HCT116 (cell line): Measurements from ENCODE around the gene TBC1D26. TPM values are rescaled to one million over a fixed set of nuclear protein-coding genes. Genes with fewer than 3 reads are reported as not detected.
A peak's percentile ranks its signal among the peaks of the same experiment; 100 is the strongest.
"Not testable (repeated sequence)": the region's sequence is repeated elsewhere in the genome, so short reads cannot be mapped to it uniquely, and the experiment has no call there.

ENCODE experiments used
- ATAC-seq: fragments of 200-7000 bp; cut with Tn5 transposase; 2 replicates; pipeline ENCODE4 v1.9.1; 2020; ENCODE audit warnings: mild to moderate bottlenecking, moderate library complexity
- BruUV-seq: library from RNA; stranded (reverse); fragments of 400-500 nt; replicated peaks from 2 replicates; lab custom pipeline; 2021; lab: Mats Ljungman, UMichigan
- CTCF ChIA-PET: fragments of 300-600 bp; sonication (Branson Sonifier 250); formaldehyde crosslinking; loops from one replicate; lab custom pipeline; 2021; ENCODE audit warnings: antibody characterized with exemption; lab: Charles Lee
- POLR2A ChIA-PET: fragments of 300-600, 350-600 bp; sonication (Branson Sonifier 250); formaldehyde crosslinking; loops from one replicate; lab custom pipeline; 2021; ENCODE audit warnings: antibody characterized with exemption; lab: Charles Lee
- RAD21 ChIA-PET, 2 experiments: fragments of 300-600 bp; sonication (Branson Sonifier 250); formaldehyde crosslinking; loops; one replicate each; lab custom pipeline; 2023; ENCODE audit warnings: low total read pairs in 2 of 2; ENCODE audit not compliant: uncharacterized antibody in 2 of 2, unreplicated experiment in 2 of 2, low non-redundant PET in 1 of 2; lab: Charles Lee
- DNase-seq: peaks from one replicate; pipeline ENCODE4 v3.0.0-alpha.2; 2010; ENCODE audit warnings: low read depth, low spot score
- H2AFZ ChIP-seq: fragments of 200-600 bp; shearing (Covaris generic), sonication (generic); 2 replicates; pipeline ENCODE4 v1.6.1; 2017; ENCODE audit warnings: low read depth, mixed run types, mixed read lengths, antibody characterized with exemption, low read length; ENCODE audit not compliant: poor library complexity, severe bottlenecking
- H3K27ac ChIP-seq: 2 replicates; pipeline ENCODE4 v1.5.1; 2012; ENCODE audit warnings: low read depth, low read length
- H3K27me3 ChIP-seq: fragments of 200-600 bp; sonication (generic); 2 replicates; pipeline ENCODE4 v1.6.1; 2016; ENCODE audit warnings: mixed run types, low read length, mixed read lengths; ENCODE audit not compliant: insufficient read depth
- H3K36me3 ChIP-seq, 2 experiments: fragments of 200-500 bp in 1 of 2; fragments of 200-600 bp in 1 of 2; sonication (Bioruptor generic) in 1 of 2; sonication (generic) in 1 of 2; 2 replicates each; pipeline versions ENCODE4 v1.5.1 to v1.6.1; 2014 to 2016; ENCODE audit warnings: low read length in 2 of 2, inconsistent platforms in 1 of 2, mixed read lengths in 1 of 2, mixed run types in 1 of 2; ENCODE audit not compliant: insufficient read depth in 2 of 2, control insufficient read depth in 1 of 2
- H3K4me1 ChIP-seq, 2 experiments: fragments of 200-600 bp in 1 of 2; sonication (generic) in 1 of 2; 2 replicates each; pipeline versions ENCODE4 v1.5.1 to v1.6.1; 2012 to 2017; ENCODE audit warnings: low read length in 2 of 2, inconsistent platforms in 1 of 2, mild to moderate bottlenecking in 1 of 2, mixed read lengths in 1 of 2, mixed run types in 1 of 2, moderate library complexity in 1 of 2; ENCODE audit not compliant: insufficient read depth in 2 of 2, control insufficient read depth in 1 of 2
- H3K4me2 ChIP-seq: fragments of 200-600 bp; sonication (generic); 2 replicates; pipeline ENCODE4 v1.6.1; 2017; ENCODE audit warnings: mixed run types, low read length, mixed read lengths
- H3K4me3 ChIP-seq, 2 experiments: fragments of 200-600 bp in 1 of 2; sonication (generic) in 1 of 2; replicated peaks in 1 of 2; 2 replicates each; pipeline ENCODE4 v1.5.1; 2011 to 2016; ENCODE audit warnings: low read length in 2 of 2, control low read depth in 1 of 2, low read depth in 1 of 2, mild to moderate bottlenecking in 1 of 2, mixed read lengths in 1 of 2, mixed run types in 1 of 2
- H3K79me2 ChIP-seq: fragments of 200-600 bp; sonication (generic); 2 replicates; pipeline ENCODE4 v1.6.1; 2017; ENCODE audit warnings: mild to moderate bottlenecking, mixed run types, low read length, moderate library complexity, mixed read lengths; ENCODE audit not compliant: insufficient read depth
- H3K9ac ChIP-seq: fragments of 200-600 bp; sonication (generic); 2 replicates; pipeline ENCODE4 v1.6.1; 2016; ENCODE audit warnings: low read length, mixed read lengths
- H3K9me2 ChIP-seq: fragments of 200-600 bp; sonication (generic), shearing (Covaris generic); 2 replicates; pipeline ENCODE4 v1.6.1; 2017; ENCODE audit warnings: mixed run types, mild to moderate bottlenecking, moderate library complexity; ENCODE audit not compliant: insufficient read depth
- H3K9me3 ChIP-seq, 2 experiments: fragments of 200-500 bp in 1 of 2; fragments of 200-600 bp in 1 of 2; sonication (Bioruptor generic) in 1 of 2; sonication (generic) in 1 of 2; 2 replicates each; pipeline ENCODE4 v1.6.1; 2014 to 2017; ENCODE audit warnings: low read length in 2 of 2, mixed read lengths in 2 of 2, inconsistent platforms in 1 of 2, low read depth in 1 of 2, mild to moderate bottlenecking in 1 of 2, mixed run types in 1 of 2, moderate library complexity in 1 of 2; ENCODE audit not compliant: control insufficient read depth in 1 of 2, insufficient read depth in 1 of 2
- H4K20me1 ChIP-seq: fragments of 200-600 bp; sonication (generic), shearing (Covaris generic); 2 replicates; pipeline ENCODE4 v1.6.1; 2017; ENCODE audit warnings: mixed run types, mild to moderate bottlenecking, moderate library complexity; ENCODE audit not compliant: insufficient read depth
- ZNF274 ChIP-seq: fragments of 200-500 bp; sonication (Bioruptor generic); IDR thresholded peaks from 2 replicates; pipeline ENCODE4 v1.6.1; 2014; ENCODE audit warnings: mild to moderate bottlenecking, low read depth, low read length, inconsistent platforms
- intact Hi-C: fragments of 100-400 bp; cut with micrococcal nuclease; formaldehyde crosslinking; loops from 2 replicates; pipeline ENCODE4 v1.10.0; 2022
- total RNA-seq: library from RNA; stranded (reverse); gene quantifications from one replicate; pipeline ENCODE4 v1.2.1, GENCODE V29; 2021; ENCODE audit not compliant: unreplicated experiment

Gene TBC1D26
- total RNA-seq, 1 experiment from 2014 or later: 1.1 TPM

- POLR2A ChIA-PET, ATAC-seq, H4K20me1 ChIP-seq, H3K9me2 ChIP-seq, H3K27ac ChIP-seq, H3K4me1 ChIP-seq, H3K36me3 ChIP-seq, DNase-seq, RAD21 ChIA-PET, H3K27me3 ChIP-seq, CTCF ChIA-PET, H3K9ac ChIP-seq, intact Hi-C loops, H2AFZ ChIP-seq, H3K79me2 ChIP-seq, H3K4me2 ChIP-seq, H3K4me3 ChIP-seq, BruUV-seq: not testable (repeated sequence)
- H3K9me3 ChIP-seq: peaks cover 3 to 12% of the 10 kb centered on the region in 2 experiments; a peak in 1 of 4 replicates
- peak; percentile 77 for TF ChIP-seq ZNF274
Measured at GRCh38 chr17:15716601-15717563, 15.2 kb upstream of the TBC1D26 start.

- RAD21 ChIA-PET, H3K4me3 ChIP-seq, CTCF ChIA-PET, H3K79me2 ChIP-seq, H4K20me1 ChIP-seq, ATAC-seq, H3K4me2 ChIP-seq, intact Hi-C loops, DNase-seq, H2AFZ ChIP-seq, H3K36me3 ChIP-seq, H3K27me3 ChIP-seq, H3K9me2 ChIP-seq, POLR2A ChIA-PET, BruUV-seq, H3K27ac ChIP-seq, H3K9me3 ChIP-seq, H3K9ac ChIP-seq: not testable (repeated sequence)
- H3K4me1 ChIP-seq: peaks cover 5 to 17% of the 10 kb centered on the region in 2 experiments; a peak in 2 of 4 replicates
Measured at GRCh38 chr17:15730535-15730934, 1.5 kb upstream of the TBC1D26 start.

GRCh38 chr17:15733174-15733789, 1.2 kb downstream of the TBC1D26 start:
- RAD21 ChIA-PET, POLR2A ChIA-PET, H3K4me3 ChIP-seq, H3K9me3 ChIP-seq, H2AFZ ChIP-seq, H3K27ac ChIP-seq, H3K9ac ChIP-seq, H3K27me3 ChIP-seq, intact Hi-C loops, H3K36me3 ChIP-seq, H4K20me1 ChIP-seq, H3K79me2 ChIP-seq, DNase-seq, BruUV-seq, CTCF ChIA-PET, H3K9me2 ChIP-seq: not testable (repeated sequence)
- Histone ChIP-seq H3K4me2 (peak overlapping the region; percentile 47), H3K4me1 (peaks cover 5 to 17% of the 10 kb centered on the region in 2 experiments; a peak in 2 of 4 replicates)
- peak; percentile 87 for ATAC-seq

GRCh38 chr17:15736578-15736977, 4.5 kb downstream of the TBC1D26 start:
- BruUV-seq: not testable (repeated sequence)

More at GRCh38 chr17:15736578-15736977, 4.5 kb downstream of the TBC1D26 start:
- CTCF ChIA-PET, ATAC-seq, RAD21 ChIA-PET, H3K9ac ChIP-seq, DNase-seq, H3K27ac ChIP-seq, H3K27me3 ChIP-seq, H3K79me2 ChIP-seq, H2AFZ ChIP-seq, H3K9me2 ChIP-seq, POLR2A ChIA-PET, H4K20me1 ChIP-seq, H3K4me2 ChIP-seq, H3K9me3 ChIP-seq, H3K36me3 ChIP-seq, intact Hi-C loops, H3K4me3 ChIP-seq: not testable (repeated sequence)
- H3K4me1 ChIP-seq: peaks cover 5 to 17% of the 10 kb centered on the region in 2 experiments; a peak in 2 of 4 replicates
